Stimulated activated CD4-positive, alpha-beta T cell treated with anti-CD3 and anti-CD28 coated beads, Interleukin-1b, Interleukin-23, amount 100 ng/mL, for 24 hours (primary cell): ENCODE measurements around the gene IFI16.
"Not testable (repeated sequence)": the region's sequence is repeated elsewhere in the genome, so short reads cannot be mapped to it uniquely, and the experiment has no call there.

ENCODE experiments used
- DNase-seq, 4 experiments: peaks; one replicate each; pipeline ENCODE4 v3.0.0-alpha.2; 2020; ENCODE audit warnings: low read depth in 4 of 4, low spot score in 1 of 4

IFI16 gene

DNA sequence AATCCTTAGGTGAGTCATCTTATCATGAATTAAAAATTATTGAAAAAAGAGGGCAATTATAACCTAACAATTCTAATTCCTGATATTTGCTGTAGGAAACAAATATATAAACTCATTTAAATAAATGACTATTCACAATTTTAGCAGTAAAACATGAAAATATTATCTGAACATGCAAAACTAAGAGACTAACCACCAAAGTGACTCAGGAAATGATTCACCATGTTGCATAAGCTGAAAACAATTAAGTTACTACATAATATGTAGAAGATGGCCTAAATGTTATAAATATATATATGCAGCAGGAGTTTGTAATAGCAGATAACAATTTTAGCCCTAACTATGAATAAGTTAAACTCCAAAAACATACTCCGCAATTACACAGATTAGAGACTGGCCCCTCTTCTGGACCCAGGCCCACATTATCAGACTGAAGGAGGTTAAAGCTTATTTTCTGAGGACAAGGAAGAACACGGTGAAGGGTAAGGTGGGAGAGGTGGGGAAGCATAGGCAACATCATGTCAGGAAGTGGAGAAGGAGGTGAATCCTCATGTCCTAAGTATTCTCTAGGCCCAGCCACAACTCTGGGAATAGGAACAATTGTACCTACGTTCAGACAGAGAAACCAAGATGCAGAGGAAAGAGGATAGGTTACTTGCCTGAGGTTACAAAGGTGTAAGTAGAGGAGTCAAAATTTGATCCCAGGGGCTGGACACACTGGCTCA lies 82.5 kb downstream of the IFI16 start:
- no peak for DNase-seq

DNA sequence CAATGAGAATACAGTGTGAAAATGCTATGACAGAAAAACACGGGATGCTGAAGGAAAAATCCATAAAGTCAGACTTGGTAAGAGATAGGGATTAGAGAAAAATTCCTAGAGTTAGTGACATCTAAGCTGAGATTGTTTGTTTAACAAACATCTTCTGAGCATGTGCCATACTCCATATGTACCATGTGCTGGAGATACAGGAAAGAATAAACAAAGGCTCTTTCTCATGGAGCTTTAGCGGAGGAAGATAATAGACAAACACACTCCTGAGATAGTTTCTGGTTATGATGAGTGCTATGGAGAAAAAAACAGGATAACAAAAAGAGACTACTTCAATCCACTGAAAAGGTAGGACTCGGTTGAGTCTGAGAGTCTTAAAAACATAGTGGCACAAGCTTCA lies 88.9 kb downstream of the IFI16 start:
- DNase-seq, result no peak

DNA sequence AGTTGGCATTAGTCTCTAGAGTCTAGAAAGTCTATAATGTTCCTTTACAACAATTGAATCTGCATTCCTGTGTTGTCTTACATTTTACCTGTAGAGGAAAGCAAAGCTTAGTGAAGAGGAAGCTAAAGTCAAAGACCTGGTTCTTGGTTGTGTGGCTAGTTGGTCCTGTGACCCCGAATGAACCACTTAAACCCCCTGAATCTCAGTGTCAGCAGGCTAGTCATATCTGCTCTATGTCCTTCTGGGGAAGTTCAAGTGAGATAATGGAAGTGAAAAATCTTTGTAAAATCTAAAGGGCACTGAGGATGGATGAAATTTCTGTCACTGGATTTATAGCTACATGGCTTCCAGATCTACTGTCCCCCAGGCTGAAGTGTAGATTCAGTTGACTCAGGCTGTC lies 90.9 kb downstream of the IFI16 start:
- DNase-seq, result no peak

DNA sequence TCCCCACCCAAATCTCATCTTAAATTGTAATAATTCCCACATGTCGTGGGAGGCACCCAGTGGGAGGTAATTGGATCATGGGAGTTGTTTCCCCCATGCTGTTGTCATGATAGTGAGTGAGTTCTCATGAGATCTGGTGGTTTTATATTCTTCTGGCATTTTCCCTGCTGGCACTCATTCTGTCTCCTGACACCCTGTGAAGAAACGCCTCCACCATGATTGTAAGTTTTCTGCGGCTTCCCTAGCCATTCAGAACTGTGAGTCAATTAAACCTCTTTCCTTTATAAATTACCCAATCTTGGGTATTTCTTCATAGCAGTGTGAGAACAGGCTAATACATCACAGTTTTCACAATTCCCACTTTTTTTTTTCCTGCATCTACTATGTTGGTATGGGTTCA lies 93.3 kb downstream of the IFI16 start:
- not testable (repeated sequence) for DNase-seq
